Mesenchymal stem cell (in vitro differentiated cells and primary cell): ENCODE measurements around the gene ZSWIM6.

ENCODE experiments used
- DNase-seq: peaks from one replicate; pipeline ENCODE4 v3.0.0-alpha.2; 2013
- H2AFZ ChIP-seq: one replicate; pipeline ENCODE4 v1.6.1; 2013; ENCODE audit warnings: low read depth, mild to moderate bottlenecking, control low read depth, inconsistent platforms, low read length, moderate library complexity
- H2AK5ac ChIP-seq: 2 replicates; pipeline ENCODE4 v1.6.1; 2013; ENCODE audit warnings: low read length, moderate library complexity, mild to moderate bottlenecking, inconsistent platforms; ENCODE audit not compliant: severe bottlenecking
- H2BK120ac ChIP-seq: one replicate; pipeline ENCODE4 v1.6.1; 2013; ENCODE audit warnings: low read depth, mild to moderate bottlenecking, inconsistent platforms, low read length, moderate library complexity
- H2BK12ac ChIP-seq, 2 experiments: one replicate each; pipeline ENCODE4 v1.6.1; 2013; ENCODE audit warnings: inconsistent platforms in 2 of 2, low read length in 2 of 2, mild to moderate bottlenecking in 2 of 2, moderate library complexity in 2 of 2, control low read depth in 1 of 2
- H2BK15ac ChIP-seq: one replicate; pipeline ENCODE4 v1.6.1; 2013; ENCODE audit warnings: mild to moderate bottlenecking, low read depth, inconsistent platforms; ENCODE audit not compliant: poor library complexity, severe bottlenecking
- H2BK5ac ChIP-seq: 2 replicates; pipeline ENCODE4 v1.6.1; 2013; ENCODE audit warnings: low read depth, mild to moderate bottlenecking, low read length, control low read depth, inconsistent platforms; ENCODE audit not compliant: poor library complexity, severe bottlenecking
- H3K14ac ChIP-seq, 2 experiments: one replicate each; pipeline ENCODE4 v1.6.1; 2013; ENCODE audit warnings: inconsistent platforms in 2 of 2, low read length in 2 of 2, control low read depth in 1 of 2, mild to moderate bottlenecking in 1 of 2, moderate library complexity in 1 of 2
- H3K18ac ChIP-seq, 2 experiments: one replicate each; pipeline ENCODE4 v1.6.1; 2013; ENCODE audit warnings: inconsistent platforms in 2 of 2, low read length in 2 of 2, control low read depth in 1 of 2, low read depth in 1 of 2, mild to moderate bottlenecking in 1 of 2
- H3K23ac ChIP-seq, 2 experiments: one replicate each; pipeline ENCODE4 v1.6.1; 2013; ENCODE audit warnings: inconsistent platforms in 2 of 2, low read length in 2 of 2, mild to moderate bottlenecking in 2 of 2, moderate library complexity in 2 of 2, control low read depth in 1 of 2
- H3K27ac ChIP-seq: 2 replicates; pipeline ENCODE4 v1.5.1; 2013; ENCODE audit warnings: mild to moderate bottlenecking, moderate library complexity, low read length, control low read depth, inconsistent platforms; ENCODE audit not compliant: poor library complexity, severe bottlenecking
- H3K27me3 ChIP-seq, 2 experiments: 2 replicates each; pipeline versions ENCODE4 v1.6.1 to v1.7.0; 2013; ENCODE audit warnings: low read length in 2 of 2, mild to moderate bottlenecking in 2 of 2, moderate library complexity in 2 of 2, control low read depth in 1 of 2, inconsistent platforms in 1 of 2; ENCODE audit not compliant: control insufficient read depth in 1 of 2, insufficient read depth in 1 of 2
- H3K36me3 ChIP-seq, 2 experiments: 2 replicates each; pipeline versions ENCODE4 v1.6.1 to v1.7.0; 2013; ENCODE audit warnings: low read length in 2 of 2, control low read depth in 1 of 2, inconsistent platforms in 1 of 2, low read depth in 1 of 2, mild to moderate bottlenecking in 1 of 2; ENCODE audit not compliant: insufficient read depth in 2 of 2, control insufficient read depth in 1 of 2
- H3K4ac ChIP-seq, 2 experiments: one replicate each; pipeline ENCODE4 v1.6.1; 2013; ENCODE audit warnings: inconsistent platforms in 2 of 2, low read length in 2 of 2, mild to moderate bottlenecking in 2 of 2, moderate library complexity in 2 of 2, control low read depth in 1 of 2, low read depth in 1 of 2
- H3K4me1 ChIP-seq: 2 replicates; pipeline ENCODE4 v1.6.1; 2013; ENCODE audit warnings: low read depth, low read length, control low read depth; ENCODE audit not compliant: control insufficient read depth, insufficient read depth
- H3K4me2 ChIP-seq: 2 replicates; pipeline ENCODE4 v1.6.1; 2013; ENCODE audit warnings: low read length, mild to moderate bottlenecking, inconsistent platforms; ENCODE audit not compliant: poor library complexity, severe bottlenecking
- H3K4me3 ChIP-seq, 2 experiments: 2 replicates each; pipeline versions ENCODE4 v1.5.1 to v1.7.0; 2013; ENCODE audit warnings: low read length in 2 of 2, mild to moderate bottlenecking in 2 of 2, control low read depth in 1 of 2, low read depth in 1 of 2; ENCODE audit not compliant: insufficient read depth in 1 of 2
- H3K79me1 ChIP-seq: replicated peaks from 2 replicates; pipeline ENCODE4 v1.6.1; 2013; ENCODE audit warnings: mild to moderate bottlenecking, control low read depth, low read length, inconsistent platforms; ENCODE audit not compliant: poor library complexity, severe bottlenecking
- H3K9ac ChIP-seq: 2 replicates; pipeline ENCODE4 v1.7.0; 2013; ENCODE audit warnings: mild to moderate bottlenecking, low read length, moderate library complexity
- H3K9me3 ChIP-seq: 2 replicates; pipeline ENCODE4 v1.7.0; 2013; ENCODE audit warnings: mild to moderate bottlenecking, low read length; ENCODE audit not compliant: control insufficient read depth
- H4K8ac ChIP-seq: one replicate; pipeline ENCODE4 v1.6.1; 2013; ENCODE audit warnings: inconsistent platforms, mild to moderate bottlenecking, low read length, moderate library complexity
- H4K91ac ChIP-seq: one replicate; pipeline ENCODE4 v1.6.1; 2013; ENCODE audit warnings: mild to moderate bottlenecking, low read length, inconsistent platforms
- WGBS: methylation state at CpG from one replicate; pipeline ENCODE4 v1.1.7; 2013; ENCODE audit warnings: mixed read lengths; 5-methylcytosine and 5-hydroxymethylcytosine counted together

ZSWIM6 gene

DNA sequence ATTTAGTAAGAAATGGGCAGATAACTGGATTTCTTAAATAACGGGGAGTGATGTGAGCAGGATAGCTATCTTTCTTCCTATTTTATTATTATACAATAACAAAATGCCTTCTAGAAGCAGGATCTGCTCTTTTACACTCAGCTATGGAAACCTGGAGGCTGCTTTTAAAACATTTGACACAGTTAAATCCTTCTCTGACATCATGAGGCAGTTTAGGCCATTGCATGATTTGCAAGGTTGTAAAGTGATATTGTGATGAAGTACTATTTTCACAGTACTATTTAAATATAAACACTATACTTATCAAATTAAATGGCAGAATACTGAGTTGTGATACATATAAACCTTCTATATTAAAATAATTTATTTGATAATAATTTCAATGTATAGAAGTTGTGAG lies 93.9 kb downstream of the ZSWIM6 start:
- Histone ChIP-seq H3K14ac (no peak overlapping the region), H2BK12ac (no peak overlapping the region), H3K27me3 (no peaks in the 10 kb centered on the region), H3K36me3 (no peaks in the 10 kb centered on the region), H3K23ac (no peak overlapping the region), H2BK15ac (no peak overlapping the region), H3K9ac (no peak overlapping the region), H2BK120ac (no peak overlapping the region), H3K79me1 (peaks cover 20% of the 10 kb centered on the region), H3K9me3 (no peaks in the 10 kb centered on the region), H3K4me3 (no peak overlapping the region), H2AFZ (no peak overlapping the region), H3K18ac (peak overlapping the region in 1 of 2 experiments; percentile 54), H2BK5ac (no peak overlapping the region), H3K4ac (no peak overlapping the region), H4K91ac (no peak overlapping the region), H3K4me1 (no peaks in the 10 kb centered on the region), H3K4me2 (no peak overlapping the region), H3K27ac (no peak overlapping the region), H4K8ac (no peak overlapping the region), H2AK5ac (no peak overlapping the region)
- no peak for DNase-seq
- no CpG with 5 or more reads among the region's 1 CpG for WGBS

DNA sequence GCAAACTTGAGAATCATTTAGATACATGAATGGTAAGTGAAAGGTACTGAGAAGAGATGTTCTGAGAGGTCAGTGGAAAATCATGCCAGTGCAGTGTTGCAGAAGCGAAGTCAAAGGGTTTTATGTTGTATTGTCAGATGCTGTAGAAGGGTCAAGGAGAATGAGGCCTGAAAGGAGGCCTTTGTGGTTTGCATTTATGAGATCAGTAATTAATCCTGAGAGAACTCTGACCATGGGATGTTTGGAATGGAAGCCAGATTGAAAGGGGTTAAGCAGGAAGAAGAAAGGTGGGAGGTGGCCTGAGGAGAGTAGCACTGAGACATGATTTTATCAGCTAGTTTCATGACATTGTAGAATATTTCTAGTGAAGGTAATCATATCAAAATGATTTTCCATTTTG lies 97.8 kb downstream of the ZSWIM6 start:
- H3K79me1 ChIP-seq: peaks cover 19% of the 10 kb centered on the region
- H2BK120ac ChIP-seq: no peak overlapping the region
- no peak overlapping the region for H4K8ac ChIP-seq
- DNase-seq: no peak
- no peak overlapping the region for H3K23ac ChIP-seq
- no peak overlapping the region for H2AFZ ChIP-seq
- no peak overlapping the region for H3K27ac ChIP-seq
- no peak overlapping the region for H3K18ac ChIP-seq
- H2BK5ac ChIP-seq: no peak overlapping the region
- H2BK15ac ChIP-seq: no peak overlapping the region
- H3K36me3 ChIP-seq: no peaks in the 10 kb centered on the region
- no peak overlapping the region for H3K14ac ChIP-seq
- no peaks in the 10 kb centered on the region for H3K4me1 ChIP-seq
- H3K9ac ChIP-seq: no peak overlapping the region
- H3K9me3 ChIP-seq: no peaks in the 10 kb centered on the region
- H3K27me3 ChIP-seq: no peaks in the 10 kb centered on the region
- no peak overlapping the region for H3K4ac ChIP-seq
- H3K4me3 ChIP-seq: no peak overlapping the region
- H2AK5ac ChIP-seq: no peak overlapping the region
- H4K91ac ChIP-seq: no peak overlapping the region
- H3K4me2 ChIP-seq: no peak overlapping the region
- no peak overlapping the region for H2BK12ac ChIP-seq
- 100% methylated on average over 1 of the region's 1 CpG for WGBS

DNA sequence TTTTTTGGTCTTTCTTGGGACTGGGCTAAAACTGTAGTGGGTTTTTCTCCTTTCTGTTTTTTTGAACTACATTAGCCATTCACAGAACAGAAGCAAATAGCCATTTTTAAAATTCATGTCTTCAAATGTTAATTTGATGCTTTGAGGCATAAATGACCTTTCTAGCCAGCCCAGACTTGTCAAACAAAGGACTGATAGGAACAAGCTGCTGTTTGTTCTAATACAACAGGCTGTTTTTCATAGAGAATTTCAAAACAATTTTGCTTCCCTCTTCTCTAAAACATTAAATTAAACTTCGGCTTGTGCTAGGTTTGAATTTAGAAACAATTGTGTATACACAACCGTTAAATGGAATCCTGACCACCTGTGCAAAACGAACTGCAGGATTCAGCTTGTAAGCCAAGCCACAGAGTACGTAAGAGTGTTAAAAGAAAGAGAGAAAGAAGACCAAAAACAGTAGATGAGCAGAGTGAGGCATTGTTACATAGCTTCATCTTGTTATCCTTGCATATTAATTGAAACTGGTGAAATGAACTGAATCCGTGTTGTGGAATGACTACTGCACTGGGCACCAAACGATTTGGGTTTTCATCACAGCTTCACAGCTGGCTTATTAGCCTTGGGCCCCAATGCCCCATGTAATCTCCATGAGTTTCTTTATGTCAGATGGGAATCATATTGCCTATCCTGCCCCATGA lies 100.0 kb downstream of the ZSWIM6 start:
- no peak overlapping the region for H3K4me2 ChIP-seq
- no peak overlapping the region for H3K9ac ChIP-seq
- H3K18ac ChIP-seq: no peak overlapping the region
- H2BK12ac ChIP-seq: no peak overlapping the region
- no peak overlapping the region for H4K8ac ChIP-seq
- no peak overlapping the region for H2AK5ac ChIP-seq
- H3K4ac ChIP-seq: no peak overlapping the region
- H3K79me1 ChIP-seq: peaks cover 18% of the 10 kb centered on the region
- 89% methylated on average over 6 of the region's 6 CpGs for WGBS
- no peak for DNase-seq
- H3K4me3 ChIP-seq: no peak overlapping the region
- H3K14ac ChIP-seq: no peak overlapping the region
- no peak overlapping the region for H2BK120ac ChIP-seq
- no peak overlapping the region for H3K23ac ChIP-seq
- H3K36me3 ChIP-seq: no peaks in the 10 kb centered on the region
- H3K27me3 ChIP-seq: no peaks in the 10 kb centered on the region
- H2AFZ ChIP-seq: no peak overlapping the region
- H3K27ac ChIP-seq: no peak overlapping the region
- no peak overlapping the region for H4K91ac ChIP-seq
- no peaks in the 10 kb centered on the region for H3K9me3 ChIP-seq
- H2BK5ac ChIP-seq: no peak overlapping the region
- no peak overlapping the region for H2BK15ac ChIP-seq
- H3K4me1 ChIP-seq: no peaks in the 10 kb centered on the region

DNA sequence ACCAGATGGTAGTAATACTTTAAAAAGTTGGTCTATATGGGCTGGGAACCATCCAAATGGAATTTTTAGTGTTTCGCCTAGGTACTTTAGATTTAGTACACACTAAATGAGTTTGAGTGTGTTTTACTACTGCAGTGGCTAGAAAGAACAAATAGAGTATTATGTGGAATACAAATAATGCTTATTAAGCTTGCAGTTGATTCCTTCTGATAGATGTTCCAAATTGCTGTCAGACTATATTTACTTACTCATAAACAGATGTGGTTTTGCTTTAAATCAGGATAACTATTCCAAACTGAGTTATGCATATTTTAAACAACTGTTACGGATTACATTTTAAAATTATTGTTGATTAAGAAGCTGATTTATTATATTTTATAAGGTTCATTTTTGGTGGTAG lies 103.3 kb downstream of the ZSWIM6 start:
- Histone ChIP-seq H2BK15ac (no peak overlapping the region), H3K79me1 (peaks cover 12% of the 10 kb centered on the region), H3K27ac (no peak overlapping the region), H3K9ac (no peak overlapping the region), H3K27me3 (no peaks in the 10 kb centered on the region), H4K8ac (no peak overlapping the region), H2BK120ac (no peak overlapping the region), H2AFZ (no peak overlapping the region), H3K14ac (no peak overlapping the region), H4K91ac (no peak overlapping the region), H3K4me3 (no peak overlapping the region), H3K9me3 (no peaks in the 10 kb centered on the region), H3K4ac (no peak overlapping the region), H2BK5ac (peak overlapping the region; percentile 57), H3K4me1 (no peaks in the 10 kb centered on the region), H3K36me3 (no peaks in the 10 kb centered on the region), H3K4me2 (no peak overlapping the region), H2AK5ac (no peak overlapping the region), H3K18ac (no peak overlapping the region), H2BK12ac (no peak overlapping the region), H3K23ac (no peak overlapping the region)
- WGBS: 78% methylated on average over 1 of the region's 2 CpGs
- no peak for DNase-seq
